G401 (cell line): Measurements from ENCODE around the gene MLLT10. TPM values are rescaled to one million over a fixed set of nuclear protein-coding genes. Genes with fewer than 3 reads are reported as not detected.
"Not testable (repeated sequence)": the region's sequence is repeated elsewhere in the genome, so short reads cannot be mapped to it uniquely, and the experiment has no call there.

Experiments
- DNase-seq: peaks from one replicate; pipeline ENCODE4 v3.0.0-alpha.2; 2015; ENCODE audit warnings: low spot score
- in situ Hi-C: cut with HindIII; loops from 2 replicates; pipeline ENCODE4 v1.10.0; 2016; ENCODE audit warnings: low sequenced_read_pairs, mixed read lengths
- total RNA-seq: library from RNA; depleted of rRNA; stranded (reverse); fragments of >200 nt; shearing (Covaris generic); gene quantifications from 2 replicates; pipeline ENCODE4 v1.2.3, GENCODE V29; 2014

Gene MLLT10
- total RNA-seq, 1 experiment from 2014 or later: 30.8 TPM

DNA sequence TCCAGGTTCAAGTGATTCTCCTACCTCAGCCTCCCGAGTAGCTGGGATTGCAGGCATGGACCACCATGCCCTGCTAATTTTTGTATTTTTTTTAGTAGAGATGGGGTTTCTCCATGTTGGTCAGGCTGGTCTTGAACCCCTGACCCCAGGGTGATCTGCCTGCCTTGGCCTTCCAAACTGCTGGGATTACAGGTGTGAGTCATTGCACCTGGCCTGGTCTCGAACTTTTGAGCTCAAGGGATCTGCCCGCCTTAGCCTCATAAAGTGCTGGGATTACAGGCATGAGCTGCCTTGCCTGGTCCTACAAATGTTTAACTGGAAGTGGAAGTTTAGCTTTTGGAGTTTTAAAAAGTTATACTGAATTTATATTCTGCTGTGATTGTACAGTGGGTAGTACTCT lies 2.8 kb downstream of the MLLT10 start:
- in situ Hi-C loops: no loop called here
- no peak for DNase-seq

DNA sequence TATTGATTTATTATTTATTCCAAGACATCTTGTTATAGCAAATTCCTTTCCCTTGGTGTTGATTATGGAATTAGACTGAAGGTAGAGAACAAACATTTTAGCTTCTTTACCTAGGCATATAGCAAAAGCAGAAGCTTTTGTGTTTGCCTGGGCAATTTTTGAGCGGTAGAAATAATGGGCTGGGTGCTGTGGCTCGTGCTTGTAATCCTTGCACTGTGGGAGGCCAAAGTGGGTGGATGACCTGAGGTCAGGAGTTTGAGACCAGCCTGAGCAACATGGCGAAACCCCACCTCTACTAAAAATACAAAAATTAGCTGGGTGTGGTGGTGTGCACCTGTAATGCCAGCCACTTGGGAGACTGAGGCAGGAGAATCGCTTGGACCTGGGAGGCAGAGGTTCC lies 6.7 kb downstream of the MLLT10 start:
- DNase-seq, in situ Hi-C loops: not testable (repeated sequence)

GRCh38 chr10:21547246-21547645 lies 13.2 kb downstream of the MLLT10 start:
- in situ Hi-C loops: no loop called here
- DNase-seq: no peak

DNA sequence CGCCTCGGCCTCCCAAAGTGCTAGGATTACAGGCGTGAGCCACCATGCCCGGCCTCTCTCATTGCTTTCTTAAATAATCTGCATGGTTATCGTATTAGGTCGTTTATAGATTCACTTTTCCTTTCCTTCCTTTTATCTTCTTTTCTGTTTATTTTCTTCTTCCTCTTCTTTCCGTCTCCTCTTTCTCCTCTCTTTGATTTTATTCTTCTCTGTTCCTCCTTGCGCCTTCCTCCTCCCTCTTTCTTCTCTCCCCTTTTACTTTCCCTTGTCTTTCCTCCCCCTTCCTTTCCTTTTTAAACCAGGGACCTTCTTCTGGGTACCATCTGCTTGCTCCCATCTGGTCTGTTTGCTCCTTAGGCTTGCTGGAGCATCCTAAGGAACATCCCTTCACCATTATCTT lies 18.6 kb downstream of the MLLT10 start:
- in situ Hi-C loops: no loop called here
- DNase-seq: no peak

- in situ Hi-C loops: no loop called here
- no peak for DNase-seq
Observed at GRCh38 chr10:21556527-21556926, 22.5 kb downstream of the MLLT10 start.

DNA sequence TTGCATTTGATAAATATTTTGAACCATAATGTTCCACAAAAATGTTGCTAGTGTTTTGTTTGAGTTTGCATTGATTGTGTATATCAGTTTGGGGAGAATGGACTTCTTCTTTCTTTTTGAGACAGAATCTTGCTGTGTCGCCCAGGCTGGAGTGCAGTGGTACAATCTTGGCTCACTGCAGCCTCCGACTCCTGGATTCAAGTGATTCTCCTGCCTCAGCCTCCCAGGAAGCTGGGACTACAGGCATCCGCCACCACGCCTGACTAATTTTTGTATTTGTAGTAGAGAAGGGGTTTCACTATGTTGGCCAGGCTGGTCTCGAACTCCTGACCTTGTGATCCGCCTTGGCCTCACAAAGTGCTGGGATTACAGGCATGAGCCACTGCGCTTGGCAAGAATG lies 25.0 kb downstream of the MLLT10 start:
- not testable (repeated sequence) for DNase-seq

DNA sequence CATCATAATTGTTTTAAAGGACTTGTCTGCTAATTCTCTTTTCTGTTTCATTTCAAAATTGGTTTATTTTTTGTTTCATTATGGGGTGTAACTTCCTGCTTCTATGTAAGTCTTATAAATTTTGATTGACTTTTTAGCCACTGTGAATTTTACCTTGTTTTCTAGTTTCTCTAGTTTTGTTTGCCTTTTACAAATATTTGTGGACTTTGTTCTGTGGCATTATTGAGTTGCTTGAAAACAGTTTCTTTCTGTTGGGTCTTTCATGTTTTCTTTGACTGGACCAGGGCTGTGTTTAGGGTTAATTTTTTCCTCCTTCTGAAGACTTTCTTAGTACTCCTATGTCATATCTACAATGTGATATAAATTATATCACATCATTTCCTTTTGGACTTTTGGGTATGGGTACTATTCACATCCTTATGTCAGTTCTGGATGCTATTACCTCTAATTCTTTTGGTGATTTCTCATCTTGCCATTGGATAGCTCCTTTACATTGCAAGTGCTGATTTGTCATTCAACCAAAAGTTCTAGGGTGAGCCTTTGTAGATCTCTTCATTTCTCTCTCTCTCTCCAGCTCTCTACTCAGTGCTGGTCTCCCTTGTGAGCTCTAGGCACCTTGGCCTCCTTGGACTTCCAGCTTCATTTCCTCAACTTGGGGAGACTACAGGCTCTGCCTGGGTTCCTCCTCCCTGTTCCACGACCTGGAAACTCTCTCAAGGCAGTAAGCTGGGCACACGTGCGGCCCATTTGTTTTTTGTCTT lies 36.9 kb downstream of the MLLT10 start:
- in situ Hi-C loops: no loop called here

More for the DNA sequence above, 25.0 kb downstream of the MLLT10 start:
- in situ Hi-C loops: not testable (repeated sequence)

DNA sequence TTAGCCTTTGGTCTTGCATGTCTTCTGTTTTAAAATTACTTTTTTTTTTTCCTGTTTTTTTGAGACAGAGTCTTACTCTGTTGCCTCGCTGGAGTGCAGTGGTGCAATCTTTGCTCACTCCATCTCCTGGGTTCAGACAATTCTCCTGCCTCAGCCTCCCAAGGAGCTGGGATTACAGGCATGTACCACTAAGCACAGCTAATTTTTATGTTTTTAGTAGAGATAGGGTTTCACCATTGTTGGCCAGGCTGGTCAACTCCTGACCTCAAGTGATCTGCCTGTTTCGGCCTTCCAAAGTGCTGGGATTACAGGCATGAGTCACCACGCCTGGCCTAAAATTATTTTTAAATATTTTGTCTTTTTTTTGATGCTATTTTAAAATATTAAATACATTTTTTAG lies 38.5 kb downstream of the MLLT10 start:
- in situ Hi-C loops: no loop called here

More for the DNA sequence above, 36.9 kb downstream of the MLLT10 start:
- no peak for DNase-seq

GRCh38 chr10:21574514-21574913 lies 40.5 kb downstream of the MLLT10 start:
- in situ Hi-C loops, DNase-seq: not testable (repeated sequence)

More for the DNA sequence above, 38.5 kb downstream of the MLLT10 start:
- DNase-seq: no peak

DNA sequence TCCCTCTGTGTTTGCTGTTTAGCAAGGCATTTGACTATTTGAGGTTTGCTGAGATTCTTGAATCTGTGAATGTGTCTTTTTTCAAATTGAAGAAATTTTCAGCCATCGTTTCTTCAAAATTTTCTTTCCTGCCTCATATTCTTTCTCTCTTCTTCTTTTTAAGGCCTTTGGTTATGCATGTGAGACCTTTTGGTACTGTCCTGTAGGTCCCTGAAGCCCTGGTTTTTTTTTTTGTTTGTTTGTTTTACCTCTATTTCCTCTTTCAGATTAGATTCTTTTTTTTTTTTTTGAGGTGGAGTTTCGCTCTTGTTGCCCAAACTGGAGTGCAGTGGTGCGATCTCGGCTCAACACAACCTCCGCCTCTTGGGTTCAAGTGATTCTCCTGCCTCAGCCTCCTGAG lies 45.3 kb downstream of the MLLT10 start:
- DNase-seq: no peak
- in situ Hi-C loops: no loop called here

GRCh38 chr10:21581421-21581834 lies 47.4 kb downstream of the MLLT10 start:
- DNase-seq, in situ Hi-C loops: not testable (repeated sequence)

DNA sequence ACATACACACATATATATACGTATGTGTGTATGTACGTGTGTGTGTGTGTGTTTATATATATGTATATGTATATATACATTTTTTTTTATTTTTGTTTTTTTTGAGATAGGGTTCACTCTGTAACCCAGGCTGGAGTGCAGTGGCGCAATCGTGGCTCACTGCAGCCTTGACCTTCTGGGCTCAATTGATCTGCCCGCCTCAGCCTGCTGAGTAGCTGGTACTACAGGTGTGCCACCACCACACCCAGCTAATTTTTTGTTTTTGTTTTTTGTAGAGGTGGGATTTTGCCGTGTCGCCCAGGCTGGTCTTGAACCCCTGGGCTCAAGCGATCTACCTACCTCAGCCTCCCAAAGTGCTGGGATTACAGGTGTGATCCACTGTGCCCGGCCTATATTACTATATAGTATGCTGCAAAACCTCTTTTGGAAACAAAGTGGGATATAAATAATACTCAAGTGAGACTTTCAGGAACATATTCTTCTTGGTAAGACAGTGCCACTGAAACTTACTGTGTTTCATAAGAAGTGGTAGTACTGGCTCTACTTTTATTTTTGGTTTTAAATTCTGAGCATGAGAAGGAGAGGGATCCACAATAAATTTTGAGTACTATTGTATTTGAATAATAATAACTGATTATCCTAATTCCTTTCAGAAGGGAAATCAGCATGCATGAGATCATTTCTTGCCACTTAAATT lies 51.0 kb downstream of the MLLT10 start:
- in situ Hi-C loops: no loop called here
- no peak for DNase-seq

DNA sequence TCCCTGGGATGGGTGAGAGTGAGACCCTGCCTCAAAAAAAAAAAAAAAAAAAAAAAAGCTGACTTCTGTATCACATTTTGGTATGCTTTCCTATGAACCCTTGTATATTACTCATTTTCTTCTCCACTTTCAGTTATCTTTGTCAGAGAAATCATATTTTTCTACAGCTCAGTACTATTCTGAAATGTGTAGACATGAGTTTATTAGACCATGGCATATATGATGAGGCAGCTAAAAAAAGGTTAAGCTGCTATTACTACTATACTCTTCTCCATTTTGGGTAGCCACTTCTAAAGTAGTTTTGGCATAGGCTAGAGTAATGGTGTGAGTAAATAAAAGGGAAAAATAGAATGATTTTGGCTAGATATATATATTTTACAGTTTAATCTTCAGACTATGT lies 53.4 kb downstream of the MLLT10 start:
- no peak for DNase-seq
- in situ Hi-C loops: no loop called here

GRCh38 chr10:21588159-21588558 lies 54.1 kb downstream of the MLLT10 start:
- in situ Hi-C loops, DNase-seq: not testable (repeated sequence)

DNA sequence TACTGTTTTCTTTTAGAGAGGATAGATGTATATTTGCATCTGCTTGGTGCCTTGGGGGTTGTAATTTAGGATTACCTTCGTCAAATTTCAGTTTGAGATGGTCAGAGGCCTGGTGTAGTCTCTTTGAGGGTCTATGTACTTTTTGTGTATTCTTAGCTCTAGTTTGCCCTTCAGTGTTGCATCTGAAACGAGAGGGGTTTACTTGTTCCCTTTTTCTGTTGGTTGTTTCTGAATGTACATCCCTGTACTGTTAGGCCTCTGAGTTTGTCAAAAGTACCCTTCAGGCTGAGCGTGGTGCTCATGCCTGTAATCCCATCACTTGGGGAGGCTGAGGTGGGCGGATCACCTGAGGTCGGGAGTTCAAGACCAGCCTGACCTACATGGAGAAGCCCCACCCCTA lies 60.0 kb downstream of the MLLT10 start:
- in situ Hi-C loops: no loop called here

GRCh38 chr10:21599582-21599981 lies 65.5 kb downstream of the MLLT10 start:
- DNase-seq: no peak
- in situ Hi-C loops: no loop called here

More for the DNA sequence above, 60.0 kb downstream of the MLLT10 start:
- DNase-seq: no peak

DNA sequence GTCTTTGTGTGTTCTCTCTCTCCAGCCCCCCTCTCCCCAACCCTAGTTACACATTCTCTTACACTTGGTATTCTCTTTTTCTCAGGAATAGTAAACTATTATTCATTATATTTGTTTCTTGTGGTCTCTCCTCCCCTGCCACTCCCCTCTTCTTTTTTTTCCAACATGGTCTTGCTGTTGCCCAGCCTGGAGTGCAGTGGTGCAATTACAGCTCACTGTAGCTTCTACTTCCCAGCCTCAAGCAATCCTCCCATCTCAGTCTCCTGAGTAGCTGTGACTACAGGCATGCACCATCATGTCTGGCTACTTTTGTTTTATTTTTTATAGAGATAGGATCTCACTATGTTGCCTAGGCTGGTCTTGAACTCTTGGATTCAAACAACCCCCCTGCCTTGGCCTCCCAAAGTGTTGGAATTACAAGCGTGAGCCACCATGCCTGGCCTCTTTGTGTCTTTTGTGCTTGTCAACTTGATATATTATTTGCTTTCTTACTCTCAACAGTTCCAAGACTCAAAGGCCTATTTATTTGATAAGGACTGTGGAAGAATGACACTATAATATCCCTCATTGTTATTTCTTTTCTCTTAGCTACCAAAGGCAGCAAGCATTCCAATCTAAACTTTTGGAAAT lies 66.9 kb downstream of the MLLT10 start:
- DNase-seq: no peak
- in situ Hi-C loops: no loop called here

- in situ Hi-C loops: no loop called here
- DNase-seq: no peak
Observed at GRCh38 chr10:21602313-21602712, 68.3 kb downstream of the MLLT10 start.

DNA sequence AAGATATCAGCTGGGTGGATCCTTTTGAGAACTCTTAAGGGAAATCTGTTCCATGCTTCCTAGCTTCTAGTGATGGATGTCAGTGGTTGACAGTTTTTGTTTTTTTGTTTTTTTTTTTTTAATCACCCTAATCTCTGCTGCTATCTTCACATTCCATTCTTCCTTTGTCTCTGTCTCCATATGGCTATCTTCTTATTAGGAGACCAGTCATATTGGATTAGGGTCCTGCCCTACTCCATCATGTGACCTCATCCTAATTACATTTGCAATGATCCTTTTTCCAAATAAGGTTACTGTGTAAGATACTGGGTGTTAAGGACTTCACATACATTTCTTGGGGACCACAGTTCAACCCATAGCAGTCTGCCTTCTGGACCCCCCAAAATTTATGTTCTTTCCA lies 69.7 kb downstream of the MLLT10 start:
- in situ Hi-C loops: no loop called here

GRCh38 chr10:21604651-21605050 lies 70.6 kb downstream of the MLLT10 start:
- in situ Hi-C loops: no loop called here
- no peak for DNase-seq

More for the DNA sequence above, 69.7 kb downstream of the MLLT10 start:
- no peak for DNase-seq
